Inferior parietal cortex (tissue), 1 donor: ENCODE results near the gene SHLD3.
"Not testable (repeated sequence)": the region's sequence is repeated elsewhere in the genome, so short reads cannot be mapped to it uniquely, and the experiment has no call there.

Experiments
- DNase-seq: peaks from one replicate; pipeline ENCODE4 v3.0.0-alpha.2; 2016; ENCODE audit errors: extremely low spot score

The SHLD3 gene, protein sequence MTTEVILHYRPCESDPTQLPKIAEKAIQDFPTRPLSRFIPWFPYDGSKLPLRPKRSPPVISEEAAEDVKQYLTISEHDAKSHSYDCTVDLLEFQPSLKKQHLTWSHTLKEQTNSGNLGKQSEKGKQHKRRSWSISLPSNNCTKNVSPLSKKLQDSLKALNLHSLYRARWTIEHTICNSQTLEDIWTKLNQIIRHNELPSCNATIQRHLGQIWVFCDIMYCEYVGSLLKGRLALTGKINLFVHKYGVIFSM

GRCh38 chr5:65624571-65625555, at the start of gene SHLD3, which contains the start of gene TRAPPC13:
TSS of gene SHLD3 (plus strand) at chr5:65625027. CDS start at chr5:65629588, 4,561 bp downstream.
TSS of gene TRAPPC13 (plus strand) at chr5:65625027. CDS start at chr5:65625061, 34 bp downstream.
- peak; percentile 96 for DNase-seq

DNA sequence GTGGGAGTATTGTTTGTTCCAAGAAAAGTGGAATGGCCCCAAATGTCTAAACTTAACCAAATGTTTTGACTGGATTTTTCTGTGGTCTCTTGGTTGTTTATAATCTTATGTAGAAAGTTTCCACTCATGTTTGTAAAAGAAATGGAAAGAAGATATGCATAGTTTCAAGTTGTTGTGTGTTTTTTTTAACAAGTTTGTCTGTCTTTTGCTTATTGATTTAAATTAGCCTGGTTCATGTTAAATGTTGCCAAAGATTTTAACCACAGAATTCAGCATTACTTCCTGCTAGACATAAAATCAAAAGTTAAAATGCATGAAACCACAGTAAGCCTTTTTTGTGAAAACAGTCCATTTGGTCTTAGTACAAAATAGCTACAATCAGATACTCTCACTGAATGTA, 47.7 kb upstream of the SHLD3 start:
- no peak for DNase-seq

DNA sequence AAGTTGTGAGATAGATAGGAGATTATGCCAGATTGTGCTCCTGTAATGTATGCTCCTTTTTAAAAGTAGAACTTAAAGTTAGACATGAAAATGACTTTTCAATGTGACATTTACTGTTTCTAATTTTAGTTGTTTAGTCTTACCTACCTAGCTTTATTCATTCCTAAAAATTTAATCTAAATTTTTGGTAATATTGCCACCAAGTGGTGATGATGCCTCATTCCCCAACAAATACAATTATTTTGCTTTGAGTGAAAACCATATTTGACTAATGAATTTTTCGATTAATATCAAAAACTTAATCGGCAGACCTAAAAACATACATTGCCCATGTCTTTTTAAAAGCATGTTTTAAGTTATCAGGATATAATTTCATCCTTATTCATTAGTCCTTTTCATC, 36.1 kb upstream of the SHLD3 start:
- DNase-seq = no peak

DNA sequence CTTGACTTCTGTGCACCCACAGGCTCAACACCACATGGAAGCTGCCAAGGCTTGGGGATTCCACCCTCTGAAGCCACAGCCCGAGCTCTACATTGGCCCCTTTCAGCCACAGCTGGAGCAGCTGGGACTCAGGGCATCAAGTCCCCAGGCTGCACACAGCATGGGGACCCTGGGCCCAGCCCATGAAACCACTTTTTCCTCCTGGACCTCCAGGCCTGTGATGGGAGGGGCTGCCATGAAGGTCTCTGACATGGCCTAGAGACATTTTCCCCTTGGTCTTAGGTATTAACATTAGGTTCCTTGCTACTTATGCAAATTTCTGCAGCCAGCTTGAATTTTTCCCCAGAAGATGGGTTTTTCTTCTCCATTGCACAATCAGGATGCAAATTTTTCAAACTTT, 23.1 kb upstream of the SHLD3 start:
- DNase-seq = not testable (repeated sequence)

- DNase-seq = no peak
Measured at GRCh38 chr5:65611524-65611923, 13.3 kb upstream of the SHLD3 start.

DNA sequence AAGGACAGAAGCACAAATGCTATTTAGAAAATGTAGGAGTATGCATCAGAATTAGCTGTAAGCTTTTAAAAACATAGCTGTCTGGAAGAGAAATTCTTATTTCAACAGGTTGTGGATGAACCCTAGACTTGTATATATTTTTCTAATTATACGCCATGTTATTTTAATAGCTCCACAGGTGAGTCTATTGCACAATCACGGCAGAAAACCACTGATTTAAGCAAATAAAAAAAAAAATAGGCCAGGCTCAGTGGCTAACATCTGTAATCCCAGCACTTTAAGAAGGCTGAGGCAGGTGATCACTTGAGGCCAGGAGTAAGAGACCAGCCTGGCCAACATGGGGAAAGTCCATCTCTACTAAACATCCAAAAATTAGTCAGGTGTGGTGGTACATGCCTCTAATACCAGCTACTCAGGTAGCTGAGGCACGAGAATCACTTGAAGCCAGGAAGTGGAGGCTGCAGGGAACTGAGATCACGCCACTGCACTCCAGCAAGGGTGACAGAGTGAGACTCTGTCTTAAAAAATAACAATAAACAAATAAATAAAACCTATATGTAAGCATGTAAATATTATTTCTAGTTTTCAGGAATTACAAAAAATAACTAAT, 12.4 kb upstream of the SHLD3 start:
- DNase-seq = no peak

GRCh38 chr5:65620021-65620420, 4.8 kb upstream of the SHLD3 start:
- no peak for DNase-seq

DNA sequence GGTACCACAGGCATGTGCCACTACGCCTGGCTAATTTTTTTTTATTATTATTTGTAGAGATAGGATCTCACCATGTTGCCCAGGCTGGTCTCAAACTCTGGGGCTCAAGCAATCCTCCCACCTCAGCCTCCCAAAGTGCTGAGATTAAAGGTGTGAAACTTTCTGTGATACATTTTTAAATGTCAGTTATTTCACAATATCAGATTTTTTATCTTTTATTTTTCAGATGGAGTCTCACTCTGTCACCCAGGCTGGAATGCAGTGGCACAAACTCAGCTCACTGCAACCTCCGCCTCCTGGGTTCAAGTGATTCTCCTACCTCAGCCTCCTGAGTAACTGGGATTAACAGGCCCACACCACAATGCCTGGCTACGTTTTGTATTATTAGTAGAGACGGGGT, 2.9 kb upstream of the SHLD3 start:
- not testable (repeated sequence) for DNase-seq

DNA sequence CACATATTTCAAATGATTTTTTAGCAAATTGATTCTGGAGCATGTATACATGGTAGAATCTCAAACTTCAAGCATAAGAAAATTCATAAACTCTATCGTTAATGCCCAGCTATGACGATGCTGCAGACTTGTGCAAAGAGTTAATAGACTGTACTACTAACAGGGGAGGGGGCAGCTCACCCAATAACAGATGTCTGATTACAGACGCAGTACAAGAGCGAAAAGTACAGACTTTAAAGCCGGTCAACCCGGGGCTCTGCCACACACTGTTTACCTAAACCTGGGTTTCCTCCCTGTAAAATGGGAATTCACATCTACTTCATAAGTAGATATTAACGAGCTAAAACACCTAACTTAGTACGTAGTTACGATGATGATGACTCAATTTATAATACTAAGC, 1.3 kb upstream of the SHLD3 start:
- DNase-seq = no peak

GRCh38 chr5:65624025-65624570, 729 bp upstream of the SHLD3 start, which contains the start of gene TRIM23:
TSS of gene TRIM23 (minus strand) at chr5:65624333. CDS start at chr5:65624274, 59 bp downstream.
- DNase-seq = peak; percentile 97

- DNase-seq = no peak
Measured at GRCh38 chr5:65625743-65626142, 916 bp downstream of the SHLD3 start.

- DNase-seq = no peak
Measured at GRCh38 chr5:65630981-65631380, 6.2 kb downstream of the SHLD3 start.

GRCh38 chr5:65640240-65640639, 15.4 kb downstream of the SHLD3 start:
- no peak for DNase-seq

- DNase-seq = no peak
Measured at GRCh38 chr5:65646938-65647337, 22.1 kb downstream of the SHLD3 start.

- DNase-seq = no peak
Measured at GRCh38 chr5:65647941-65648340, 23.1 kb downstream of the SHLD3 start.

DNA sequence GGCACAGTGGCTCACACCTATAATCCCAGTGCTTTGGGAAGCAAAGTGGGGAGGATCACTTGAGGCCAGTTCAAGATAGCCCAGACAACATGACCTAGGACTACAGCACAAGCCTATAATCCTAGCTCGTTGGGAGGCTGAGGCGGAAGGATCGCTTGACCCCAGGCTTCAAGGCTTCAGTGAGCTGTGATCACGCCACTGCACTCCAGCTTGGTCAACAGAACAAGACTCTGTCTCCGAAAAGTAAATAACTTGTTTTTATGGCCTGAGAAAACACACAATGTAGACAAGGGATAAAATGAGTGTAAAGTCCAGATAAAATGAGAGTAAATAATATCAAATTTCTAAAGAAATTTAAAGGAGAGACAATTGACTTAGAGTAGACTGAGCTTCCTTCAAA, 26.3 kb downstream of the SHLD3 start:
- no peak for DNase-seq

- DNase-seq = no peak
Measured at GRCh38 chr5:65654713-65655112, 29.9 kb downstream of the SHLD3 start.

DNA sequence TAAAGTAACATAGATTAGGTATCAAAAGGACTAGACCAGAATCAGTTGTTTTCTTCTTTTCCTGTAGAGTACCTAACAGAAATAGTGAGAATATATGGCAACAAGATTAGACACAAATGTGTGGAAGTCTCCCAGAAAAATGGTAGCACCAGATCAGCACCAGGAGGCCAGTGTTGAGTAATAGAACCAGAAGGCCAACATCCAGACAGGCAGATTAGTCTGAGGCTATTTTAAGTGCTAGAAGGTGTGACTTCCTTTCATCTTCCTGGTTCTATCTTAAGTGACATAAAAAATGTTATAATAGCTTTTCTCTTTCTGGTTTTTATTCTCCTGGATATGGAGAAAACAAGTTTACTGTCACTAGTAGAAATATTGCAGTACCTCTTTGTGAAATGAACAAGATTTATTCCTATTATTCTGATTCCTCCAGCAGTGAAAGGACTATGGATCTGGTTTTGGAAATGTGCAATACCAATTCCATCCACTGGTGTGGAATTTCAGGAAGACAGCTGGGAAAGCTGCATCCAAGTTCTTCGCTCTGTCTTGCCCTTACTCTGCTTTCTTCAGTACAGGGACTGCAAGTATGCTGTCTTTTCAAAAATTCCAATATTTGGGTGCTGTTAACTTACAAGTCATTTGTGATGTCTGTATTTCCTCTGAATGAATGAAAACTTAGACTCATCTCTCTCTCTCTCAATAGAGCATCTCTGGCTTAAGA, 39.1 kb downstream of the SHLD3 start:
- DNase-seq = no peak

- no peak for DNase-seq
Measured at GRCh38 chr5:65668696-65669095, 43.9 kb downstream of the SHLD3 start.

- DNase-seq = no peak
Measured at GRCh38 chr5:65672796-65673195, 48.0 kb downstream of the SHLD3 start.

- no peak for DNase-seq
Measured at GRCh38 chr5:65674749-65675148, 49.9 kb downstream of the SHLD3 start.
